Measurements from ENCODE around the gene CEP128.

GRCh38 chr14:80919622-80920021 lies 21.9 kb downstream of the CEP128 start:
- TF ChIP-seq CTCF (IDR thresholded peaks at IDR 0.05) (no peak), POLR2A (IDR thresholded peaks at IDR 0.05) (no peak)

Measured in thyroid gland (tissue), 4 donors.